Measurements from ENCODE around the gene ADGRG7.

Gene ADGRG7

DNA sequence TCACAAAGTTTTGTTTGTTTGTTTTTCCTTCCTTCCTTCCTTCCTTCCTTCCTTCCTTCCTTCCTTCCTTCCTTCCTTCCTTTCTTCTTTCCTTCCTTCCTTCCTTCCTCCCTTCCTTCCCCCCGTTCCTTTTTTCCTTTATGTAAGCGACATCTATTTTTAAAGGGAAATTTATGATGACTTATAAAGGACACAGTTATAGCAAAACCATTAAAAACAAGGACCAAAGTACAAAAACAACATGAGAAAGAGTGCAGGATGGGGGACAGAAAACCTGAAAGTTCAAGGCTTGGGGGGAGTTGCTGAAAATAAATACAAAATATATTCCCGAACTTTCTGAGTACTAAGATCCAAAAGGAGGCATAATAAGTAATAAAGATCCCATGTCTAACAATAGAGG is 1.8 kb downstream of the ADGRG7 start:
- TF ChIP-seq, protein P1, sequence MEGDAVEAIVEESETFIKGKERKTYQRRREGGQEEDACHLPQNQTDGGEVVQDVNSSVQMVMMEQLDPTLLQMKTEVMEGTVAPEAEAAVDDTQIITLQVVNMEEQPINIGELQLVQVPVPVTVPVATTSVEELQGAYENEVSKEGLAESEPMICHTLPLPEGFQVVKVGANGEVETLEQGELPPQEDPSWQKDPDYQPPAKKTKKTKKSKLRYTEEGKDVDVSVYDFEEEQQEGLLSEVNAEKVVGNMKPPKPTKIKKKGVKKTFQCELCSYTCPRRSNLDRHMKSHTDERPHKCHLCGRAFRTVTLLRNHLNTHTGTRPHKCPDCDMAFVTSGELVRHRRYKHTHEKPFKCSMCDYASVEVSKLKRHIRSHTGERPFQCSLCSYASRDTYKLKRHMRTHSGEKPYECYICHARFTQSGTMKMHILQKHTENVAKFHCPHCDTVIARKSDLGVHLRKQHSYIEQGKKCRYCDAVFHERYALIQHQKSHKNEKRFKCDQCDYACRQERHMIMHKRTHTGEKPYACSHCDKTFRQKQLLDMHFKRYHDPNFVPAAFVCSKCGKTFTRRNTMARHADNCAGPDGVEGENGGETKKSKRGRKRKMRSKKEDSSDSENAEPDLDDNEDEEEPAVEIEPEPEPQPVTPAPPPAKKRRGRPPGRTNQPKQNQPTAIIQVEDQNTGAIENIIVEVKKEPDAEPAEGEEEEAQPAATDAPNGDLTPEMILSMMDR (conservative IDR thresholded peaks at IDR 0.05; ENCODE audit: low read depth, low read length): no peak
- no peak for DNase-seq (ENCODE audit: low read depth)
- H3K4me3 ChIP-seq (ENCODE audit: low read length): no peak overlapping the region

DNA sequence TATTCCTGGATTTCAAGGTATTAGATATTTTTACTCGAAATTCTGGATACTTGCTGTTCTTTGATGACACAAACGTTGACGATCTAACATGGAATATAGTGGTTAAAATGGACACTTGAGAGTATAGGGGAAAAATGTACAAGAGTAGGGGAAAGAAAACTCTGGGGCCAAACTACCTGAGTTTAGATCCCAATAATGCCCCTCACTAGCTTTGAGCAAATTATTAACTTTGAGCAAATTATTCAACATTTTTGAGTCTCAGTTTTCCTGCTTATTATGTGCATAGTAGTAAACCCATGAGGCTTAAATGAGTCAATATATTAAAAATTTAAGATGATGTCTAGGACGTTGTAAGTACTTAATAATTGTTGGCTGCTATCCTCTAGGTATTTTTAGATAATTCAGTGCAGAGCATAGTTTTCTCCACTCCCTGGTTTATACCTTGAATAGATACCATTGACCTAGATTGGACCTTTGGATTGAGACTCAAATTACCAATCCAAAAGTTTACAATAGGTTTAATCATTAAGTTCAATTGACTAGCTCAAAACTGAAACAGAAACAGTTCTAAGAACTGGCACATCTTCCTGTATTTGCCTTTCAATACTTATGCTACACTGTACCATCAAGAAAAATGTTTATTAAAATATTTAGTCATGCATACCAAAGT is 4.5 kb downstream of the ADGRG7 start:
- TF ChIP-seq, protein P1 (conservative IDR thresholded peaks at IDR 0.05; ENCODE audit: low read depth, low read length): no peak
- DNase-seq (ENCODE audit: low read depth): no peak
- no peak overlapping the region for H3K4me3 ChIP-seq (ENCODE audit: low read length)

DNA sequence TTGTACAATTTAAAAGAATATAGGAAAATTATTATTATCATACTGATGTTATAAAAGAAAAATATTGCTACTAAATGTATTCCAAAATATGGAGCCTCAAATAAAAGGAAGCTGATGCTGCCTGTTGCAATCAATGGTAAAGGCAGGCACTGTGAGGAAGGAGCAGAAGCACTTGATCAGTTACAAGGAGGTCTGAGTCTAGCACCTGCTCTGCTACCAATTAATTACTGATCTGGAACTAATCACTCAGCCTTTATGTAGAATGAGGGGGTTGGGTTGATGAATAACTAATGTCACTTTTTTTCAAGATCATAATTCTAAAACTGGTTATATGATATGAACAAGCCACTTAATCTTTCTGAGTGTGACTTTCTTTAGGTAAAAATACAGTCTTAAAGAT is 5.5 kb downstream of the ADGRG7 start:
- no peak overlapping the region for H3K4me3 ChIP-seq (ENCODE audit: low read length)
- no peak for DNase-seq (ENCODE audit: low read depth)
- TF ChIP-seq, protein P1 (conservative IDR thresholded peaks at IDR 0.05; ENCODE audit: low read depth, low read length): no peak

DNA sequence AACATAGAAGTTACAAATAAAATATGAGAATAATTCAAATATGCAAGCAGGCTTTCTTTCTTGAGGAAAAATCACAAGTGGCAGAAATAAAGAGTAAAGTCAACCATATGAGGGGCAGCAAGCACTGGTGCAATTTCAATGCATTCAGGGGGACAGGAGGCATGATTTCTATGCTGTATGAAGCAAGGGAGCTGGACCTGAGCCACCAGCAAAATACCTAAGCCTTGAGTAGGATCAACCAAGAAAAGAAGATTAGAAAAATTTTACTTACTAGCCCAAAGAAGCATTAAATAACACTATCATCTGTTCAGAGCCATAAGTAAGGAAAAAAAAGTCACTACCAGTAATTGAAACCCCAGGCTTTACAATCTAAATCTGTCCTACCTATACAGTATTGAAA is 6.3 kb downstream of the ADGRG7 start:
- no peak overlapping the region for H3K4me3 ChIP-seq (ENCODE audit: low read length)
- TF ChIP-seq, protein P1 (conservative IDR thresholded peaks at IDR 0.05; ENCODE audit: low read depth, low read length): no peak
- DNase-seq (ENCODE audit: low read depth): peak; percentile 51

DNA sequence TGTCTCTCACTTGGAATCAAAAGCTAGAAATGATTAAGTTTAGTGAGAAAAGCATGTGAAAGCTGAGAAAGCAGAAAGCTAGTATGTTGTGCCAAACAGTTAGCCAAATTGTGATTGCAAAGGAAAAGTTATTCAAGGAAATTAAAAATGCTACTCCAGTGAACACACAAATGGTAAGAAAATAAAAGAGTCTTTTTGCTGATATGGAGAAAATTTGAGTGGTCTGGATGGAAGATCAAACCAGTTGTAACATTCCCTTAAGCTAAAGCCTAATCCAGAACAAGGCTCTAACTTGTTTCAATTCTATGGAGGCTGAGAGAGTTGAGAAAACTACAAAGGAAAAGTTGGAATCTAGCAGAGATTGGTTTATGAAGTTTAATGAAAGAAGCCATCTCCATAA is 11.8 kb downstream of the ADGRG7 start:
- TF ChIP-seq, protein P1 (conservative IDR thresholded peaks at IDR 0.05; ENCODE audit: low read depth, low read length): no peak
- DNase-seq (ENCODE audit: low read depth): no peak
- no peak overlapping the region for H3K4me3 ChIP-seq (ENCODE audit: low read length)

DNA sequence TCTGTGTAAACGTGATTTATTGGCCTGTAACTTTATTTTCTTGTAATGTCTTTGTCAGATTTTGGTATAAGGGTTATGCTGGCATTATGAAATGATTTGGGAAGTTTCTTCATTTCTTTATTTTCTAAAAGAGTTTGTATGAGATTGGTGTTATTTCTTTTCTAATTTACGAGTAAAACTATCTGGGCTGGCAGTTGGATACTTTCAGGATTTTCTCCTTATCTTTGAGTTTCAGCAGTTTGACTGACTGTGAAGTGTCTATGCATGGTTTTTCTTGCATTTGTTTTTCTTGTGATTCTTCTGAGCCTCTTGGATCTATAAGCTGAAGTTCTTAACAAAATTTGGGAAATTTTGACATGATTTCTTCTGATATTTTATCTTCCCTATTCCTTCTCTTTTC is 18.1 kb downstream of the ADGRG7 start:
- no peak overlapping the region for H3K4me3 ChIP-seq (ENCODE audit: low read length)
- DNase-seq (ENCODE audit: low read depth): no peak
- TF ChIP-seq, protein P1 (conservative IDR thresholded peaks at IDR 0.05; ENCODE audit: low read depth, low read length): no peak

DNA sequence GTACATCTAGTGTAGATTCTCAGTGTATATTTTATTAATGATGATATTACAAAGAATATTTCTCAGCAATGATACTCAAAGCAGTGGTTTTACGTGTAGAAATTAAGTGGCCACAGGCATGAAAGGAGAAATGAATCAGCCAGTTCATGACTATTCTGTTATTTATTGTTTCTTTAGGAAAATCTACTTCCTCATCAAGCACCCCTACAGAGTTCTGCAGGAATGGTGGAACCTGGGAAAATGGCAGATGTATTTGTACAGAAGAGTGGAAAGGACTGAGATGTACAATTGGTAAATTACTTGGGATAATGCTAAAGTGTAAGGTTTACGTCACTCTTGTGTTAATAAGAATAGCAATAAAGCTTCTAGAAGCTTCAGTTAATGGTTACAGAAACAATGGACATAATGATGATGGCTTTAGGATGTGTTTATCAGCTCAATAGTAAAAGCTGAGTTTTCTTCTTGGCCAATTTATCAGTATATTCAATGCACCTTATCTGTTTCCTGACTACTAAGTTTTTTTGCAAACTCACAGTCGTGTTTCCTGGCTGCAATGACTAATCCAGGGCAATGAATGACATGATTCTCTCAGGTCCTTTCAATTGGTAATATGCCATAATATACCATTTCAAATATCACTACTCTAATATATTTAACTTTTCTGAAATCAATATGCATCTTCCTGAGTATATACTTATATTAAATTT is 20.2 kb downstream of the ADGRG7 start:
- TF ChIP-seq, protein P1 (conservative IDR thresholded peaks at IDR 0.05; ENCODE audit: low read depth, low read length): no peak
- no peak for DNase-seq (ENCODE audit: low read depth)
- no peak overlapping the region for H3K4me3 ChIP-seq (ENCODE audit: low read length)

Data from retinal pigment epithelial cell (primary cell).